ENCODE data around the gene LRIG3.

LRIG3 gene

DNA sequence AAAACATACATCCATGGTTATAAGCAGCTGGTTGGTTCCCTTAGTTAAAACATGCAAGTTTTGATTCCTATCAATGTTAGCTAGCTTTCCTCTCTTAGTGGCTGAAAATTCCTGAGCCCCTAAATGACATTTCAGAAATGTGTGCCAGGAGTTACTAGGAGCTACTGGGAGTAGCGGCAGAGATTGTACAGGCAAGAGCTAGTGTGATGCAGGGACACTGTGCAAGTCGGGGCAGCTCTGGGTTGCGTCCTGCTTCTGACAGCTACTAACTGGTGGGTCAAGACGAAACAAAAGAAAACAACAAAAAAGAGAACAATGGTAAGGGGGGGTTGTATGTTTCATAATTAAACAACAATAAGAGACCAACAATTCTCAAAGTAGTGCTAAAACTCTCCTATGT is 35.4 kb downstream of the LRIG3 start:
- Histone ChIP-seq H3K27me3 (ENCODE audit: insufficient read depth, low read length) (no peaks in the 10 kb centered on the region), H3K4ac (ENCODE audit: low read depth, low read length) (no peak overlapping the region), H3K79me1 (ENCODE audit: low read length) (peaks cover 2% of the 10 kb centered on the region), H3K18ac (ENCODE audit: low read length) (no peak overlapping the region), H3K14ac (ENCODE audit: low read length) (no peak overlapping the region), H3K9ac (ENCODE audit: low read length) (no peak overlapping the region), H3K4me2 (ENCODE audit: low read length) (no peak overlapping the region), H4K8ac (ENCODE audit: low read depth, low read length) (no peak overlapping the region), H3K27ac (ENCODE audit: low read depth, low read length) (no peak overlapping the region), H3K4me1 (ENCODE audit: control insufficient read depth in 1 of 2, insufficient read depth in 2 of 2, low read length in 2 of 2) (peaks cover 2% of the 10 kb centered on the region in 2 experiments), H4K12ac (ENCODE audit: low read depth, low read length) (no peak overlapping the region), H2AK5ac (ENCODE audit: low read length) (no peak overlapping the region), H2AFZ (ENCODE audit: insufficient read depth, low read length, poor library complexity) (no peak overlapping the region), H3K23ac (ENCODE audit: low read length) (no peak overlapping the region), H3K4me3 (ENCODE audit: low read depth, low read length) (no peak overlapping the region), H2BK12ac (ENCODE audit: low read length) (no peak overlapping the region), H3K79me2 (ENCODE audit: control insufficient read depth, insufficient read depth, low read length, poor library complexity) (no peaks in the 10 kb centered on the region), H2BK5ac (ENCODE audit: low read depth, low read length, poor library complexity) (no peak overlapping the region), H3K36me3 (ENCODE audit: control insufficient read depth in 1 of 2, insufficient read depth in 2 of 2, low read length in 2 of 2) (peaks cover 6 to 17% of the 10 kb centered on the region in 2 experiments), H4K91ac (ENCODE audit: low read depth, low read length) (no peak overlapping the region), H3K9me3 (ENCODE audit: insufficient read depth, low read depth, low read length) (no peaks in the 10 kb centered on the region), H2BK120ac (ENCODE audit: insufficient read depth, low read length, poor library complexity) (no peak overlapping the region)
- no CpG with 5 or more reads among the region's 4 CpGs for WGBS (ENCODE audit: extremely low coverage, insufficient coverage, insufficient read length)
- no peak for DNase-seq

DNA sequence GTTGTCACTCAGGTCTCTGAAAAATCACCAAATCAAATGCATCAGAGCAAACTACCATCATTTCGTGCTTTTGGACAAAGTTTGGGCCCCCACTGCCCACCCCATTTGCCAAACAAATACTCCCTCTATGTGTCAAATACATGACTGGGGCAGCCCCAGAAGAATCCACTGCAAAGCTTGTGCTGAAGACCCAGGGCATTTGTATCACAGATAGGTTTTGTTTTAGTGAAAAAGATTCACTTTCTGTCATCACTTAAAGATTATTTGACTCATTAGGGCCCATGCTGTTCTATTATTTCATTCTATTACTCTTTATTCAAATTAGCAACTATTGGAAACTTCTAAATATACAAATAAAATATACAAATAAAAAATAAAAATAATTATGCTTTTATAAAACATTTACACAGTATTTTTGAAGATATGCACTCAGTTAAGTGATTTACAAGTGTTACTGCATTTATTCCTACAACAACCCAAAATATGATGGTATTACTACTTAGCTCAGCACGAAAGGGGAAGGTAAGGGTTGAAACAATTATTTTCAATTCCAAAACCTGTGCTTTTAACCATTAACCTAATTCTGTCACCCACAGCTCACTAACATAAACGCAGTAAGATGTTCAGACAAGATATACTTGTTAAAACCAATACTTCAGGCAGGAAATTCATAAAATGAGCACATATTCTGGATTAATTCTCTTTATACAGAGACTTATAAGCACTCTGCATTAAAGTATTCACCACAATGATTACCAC is 36.5 kb downstream of the LRIG3 start:
- Histone ChIP-seq H3K9me3 (ENCODE audit: insufficient read depth, low read depth, low read length) (no peaks in the 10 kb centered on the region), H4K91ac (ENCODE audit: low read depth, low read length) (no peak overlapping the region), H3K14ac (ENCODE audit: low read length) (no peak overlapping the region), H2BK5ac (ENCODE audit: low read depth, low read length, poor library complexity) (no peak overlapping the region), H3K9ac (ENCODE audit: low read length) (no peak overlapping the region), H3K27ac (ENCODE audit: low read depth, low read length) (no peak overlapping the region), H3K4ac (ENCODE audit: low read depth, low read length) (no peak overlapping the region), H2BK120ac (ENCODE audit: insufficient read depth, low read length, poor library complexity) (no peak overlapping the region), H2AK5ac (ENCODE audit: low read length) (no peak overlapping the region), H3K27me3 (ENCODE audit: insufficient read depth, low read length) (no peaks in the 10 kb centered on the region), H3K23ac (ENCODE audit: low read length) (no peak overlapping the region), H4K12ac (ENCODE audit: low read depth, low read length) (no peak overlapping the region), H4K8ac (ENCODE audit: low read depth, low read length) (no peak overlapping the region), H2BK12ac (ENCODE audit: low read length) (no peak overlapping the region), H3K36me3 (ENCODE audit: control insufficient read depth in 1 of 2, insufficient read depth in 2 of 2, low read length in 2 of 2) (peaks cover 11 to 17% of the 10 kb centered on the region in 2 experiments), H3K4me1 (ENCODE audit: control insufficient read depth in 1 of 2, insufficient read depth in 2 of 2, low read length in 2 of 2) (peaks cover 2% of the 10 kb centered on the region in 2 experiments), H3K79me1 (ENCODE audit: low read length) (peaks cover 4% of the 10 kb centered on the region), H3K4me2 (ENCODE audit: low read length) (no peak overlapping the region), H3K79me2 (ENCODE audit: control insufficient read depth, insufficient read depth, low read length, poor library complexity) (no peaks in the 10 kb centered on the region), H3K18ac (ENCODE audit: low read length) (no peak overlapping the region), H3K4me3 (ENCODE audit: low read depth, low read length) (no peak overlapping the region), H2AFZ (ENCODE audit: insufficient read depth, low read length, poor library complexity) (no peak overlapping the region)
- no peak for DNase-seq
- WGBS (ENCODE audit: extremely low coverage, insufficient coverage, insufficient read length): no CpG with 5 or more reads among the region's 3 CpGs

DNA sequence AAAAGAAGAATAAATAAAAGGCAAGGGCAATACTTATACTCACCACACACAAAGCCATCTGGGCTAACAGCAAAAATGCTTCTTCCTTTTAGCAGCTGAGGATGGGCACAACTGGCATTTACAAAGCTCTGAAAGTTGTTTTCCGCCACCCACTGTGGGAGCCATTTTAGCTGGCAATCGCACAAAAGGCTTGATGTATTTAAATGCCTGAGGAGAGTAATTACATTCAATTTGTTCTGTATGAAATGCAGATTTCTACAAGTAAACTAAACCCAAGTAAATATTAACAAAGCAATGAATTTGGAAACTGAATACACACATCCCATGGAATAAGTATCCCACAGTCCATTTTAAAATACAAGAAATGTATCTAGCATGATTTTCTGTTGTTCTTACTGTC is 37.5 kb downstream of the LRIG3 start:
- no peak overlapping the region for H3K14ac ChIP-seq (ENCODE audit: low read length)
- H3K4me1 ChIP-seq (ENCODE audit: control insufficient read depth in 1 of 2, insufficient read depth in 2 of 2, low read length in 2 of 2): peaks cover 2% of the 10 kb centered on the region in 2 experiments
- H3K27me3 ChIP-seq (ENCODE audit: insufficient read depth, low read length): no peaks in the 10 kb centered on the region
- no peak overlapping the region for H3K27ac ChIP-seq (ENCODE audit: low read depth, low read length)
- no peak overlapping the region for H2BK12ac ChIP-seq (ENCODE audit: low read length)
- no peaks in the 10 kb centered on the region for H3K9me3 ChIP-seq (ENCODE audit: insufficient read depth, low read depth, low read length)
- no peak overlapping the region for H4K8ac ChIP-seq (ENCODE audit: low read depth, low read length)
- H4K91ac ChIP-seq (ENCODE audit: low read depth, low read length): no peak overlapping the region
- peaks cover 4% of the 10 kb centered on the region for H3K79me1 ChIP-seq (ENCODE audit: low read length)
- no peak overlapping the region for H3K4ac ChIP-seq (ENCODE audit: low read depth, low read length)
- no peak overlapping the region for H2BK5ac ChIP-seq (ENCODE audit: low read depth, low read length, poor library complexity)
- no CpG with 5 or more reads among the region's 2 CpGs for WGBS (ENCODE audit: extremely low coverage, insufficient coverage, insufficient read length)
- no peak overlapping the region for H2BK120ac ChIP-seq (ENCODE audit: insufficient read depth, low read length, poor library complexity)
- H3K18ac ChIP-seq (ENCODE audit: low read length): no peak overlapping the region
- H3K4me3 ChIP-seq (ENCODE audit: low read depth, low read length): no peak overlapping the region
- no peak overlapping the region for H2AK5ac ChIP-seq (ENCODE audit: low read length)
- H3K9ac ChIP-seq (ENCODE audit: low read length): no peak overlapping the region
- DNase-seq: no peak
- H4K12ac ChIP-seq (ENCODE audit: low read depth, low read length): no peak overlapping the region
- H3K79me2 ChIP-seq (ENCODE audit: control insufficient read depth, insufficient read depth, low read length, poor library complexity): no peaks in the 10 kb centered on the region
- no peak overlapping the region for H3K23ac ChIP-seq (ENCODE audit: low read length)
- H2AFZ ChIP-seq (ENCODE audit: insufficient read depth, low read length, poor library complexity): no peak overlapping the region
- H3K36me3 ChIP-seq (ENCODE audit: control insufficient read depth in 1 of 2, insufficient read depth in 2 of 2, low read length in 2 of 2): peaks cover 11 to 19% of the 10 kb centered on the region in 2 experiments
- no peak overlapping the region for H3K4me2 ChIP-seq (ENCODE audit: low read length)

DNA sequence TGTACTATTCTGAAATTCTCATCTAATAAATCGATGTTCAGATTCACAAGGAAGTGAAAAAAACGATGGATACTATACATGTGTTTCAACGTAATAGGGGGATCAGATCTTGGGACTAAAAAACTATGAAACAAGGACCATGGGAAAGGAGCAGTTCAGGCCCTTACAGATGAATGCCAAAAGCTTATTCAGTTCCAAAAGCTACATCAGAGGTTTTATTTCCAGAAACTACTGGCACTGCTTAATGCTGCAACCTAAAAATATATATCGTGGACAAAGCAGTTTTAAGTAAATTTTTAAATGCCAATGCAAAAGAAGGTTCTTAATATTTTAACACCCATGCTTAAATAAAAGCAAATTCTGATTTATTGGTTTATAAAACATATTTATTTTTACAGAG is 38.5 kb downstream of the LRIG3 start:
- no peaks in the 10 kb centered on the region for H3K27me3 ChIP-seq (ENCODE audit: insufficient read depth, low read length)
- peaks cover 4% of the 10 kb centered on the region for H3K79me1 ChIP-seq (ENCODE audit: low read length)
- no peak overlapping the region for H2BK5ac ChIP-seq (ENCODE audit: low read depth, low read length, poor library complexity)
- no peak overlapping the region for H3K4me2 ChIP-seq (ENCODE audit: low read length)
- peaks cover 16 to 22% of the 10 kb centered on the region in 2 experiments for H3K36me3 ChIP-seq (ENCODE audit: control insufficient read depth in 1 of 2, insufficient read depth in 2 of 2, low read length in 2 of 2)
- no peaks in the 10 kb centered on the region for H3K9me3 ChIP-seq (ENCODE audit: insufficient read depth, low read depth, low read length)
- H2AK5ac ChIP-seq (ENCODE audit: low read length): no peak overlapping the region
- no CpG with 5 or more reads among the region's 4 CpGs for WGBS (ENCODE audit: extremely low coverage, insufficient coverage, insufficient read length)
- no peak overlapping the region for H2BK12ac ChIP-seq (ENCODE audit: low read length)
- H3K23ac ChIP-seq (ENCODE audit: low read length): no peak overlapping the region
- no peak overlapping the region for H2BK120ac ChIP-seq (ENCODE audit: insufficient read depth, low read length, poor library complexity)
- H3K14ac ChIP-seq (ENCODE audit: low read length): no peak overlapping the region
- no peak overlapping the region for H4K8ac ChIP-seq (ENCODE audit: low read depth, low read length)
- no peak overlapping the region for H3K4me3 ChIP-seq (ENCODE audit: low read depth, low read length)
- H2AFZ ChIP-seq (ENCODE audit: insufficient read depth, low read length, poor library complexity): no peak overlapping the region
- no peak overlapping the region for H3K4ac ChIP-seq (ENCODE audit: low read depth, low read length)
- H3K9ac ChIP-seq (ENCODE audit: low read length): no peak overlapping the region
- no peak overlapping the region for H4K12ac ChIP-seq (ENCODE audit: low read depth, low read length)
- no peak overlapping the region for H4K91ac ChIP-seq (ENCODE audit: low read depth, low read length)
- no peak for DNase-seq
- no peak overlapping the region for H3K27ac ChIP-seq (ENCODE audit: low read depth, low read length)
- peaks cover 2% of the 10 kb centered on the region in 2 experiments for H3K4me1 ChIP-seq (ENCODE audit: control insufficient read depth in 1 of 2, insufficient read depth in 2 of 2, low read length in 2 of 2)
- no peaks in the 10 kb centered on the region for H3K79me2 ChIP-seq (ENCODE audit: control insufficient read depth, insufficient read depth, low read length, poor library complexity)
- H3K18ac ChIP-seq (ENCODE audit: low read length): no peak overlapping the region

Data from trophoblast cell (in vitro differentiated cells and primary cell).